Activated CD4-positive, alpha-beta memory T cell treated with anti-CD3 and anti-CD28 coated beads, Interleukin-2, amount 10 ng/mL, durations not matched to agents 7 days and 5 days (primary cell): Measurements from ENCODE around the gene RECK. TPM values are rescaled to one million over a fixed set of nuclear protein-coding genes. Genes with fewer than 3 reads are reported as not detected.

Source experiments
- CTCF ChIA-PET: fragments of 350-600 bp; sonication (Branson Sonifier 250); formaldehyde crosslinking; loops from one replicate; lab custom pipeline; 2021; ENCODE audit warnings: antibody characterized with exemption, inconsistent platforms; lab: Charles Lee
- POLR2A ChIA-PET: fragments of 350-600 bp; sonication (Branson Sonifier 250); formaldehyde crosslinking; loops from one replicate; lab custom pipeline; 2021; ENCODE audit warnings: antibody characterized with exemption; lab: Charles Lee
- DNase-seq: peaks from one replicate; pipeline ENCODE4 v3.0.0-alpha.2; 2020
- H3K27ac Mint-ChIP-seq: one replicate; pipeline ENCODE4 v1.8.0; 2021; ENCODE audit warnings: mild to moderate bottlenecking, mixed read lengths
- H3K27me3 Mint-ChIP-seq: one replicate; pipeline ENCODE4 v1.8.0; 2021; ENCODE audit warnings: mixed read lengths
- H3K36me3 Mint-ChIP-seq: one replicate; pipeline ENCODE4 v1.8.0; 2021; ENCODE audit warnings: low read depth, mixed read lengths
- H3K4me1 Mint-ChIP-seq: one replicate; pipeline ENCODE4 v1.8.0; 2021; ENCODE audit warnings: mixed read lengths
- H3K4me3 Mint-ChIP-seq: one replicate; pipeline ENCODE4 v1.8.0; 2021; ENCODE audit warnings: mild to moderate bottlenecking, mixed read lengths
- H3K9me3 Mint-ChIP-seq: one replicate; pipeline ENCODE4 v1.8.0; 2021; ENCODE audit warnings: mixed read lengths
- total RNA-seq, 2 experiments: library from RNA; stranded (reverse); gene quantifications; one replicate each; pipeline ENCODE4 v1.2.3, GENCODE V29; 2021

Gene RECK
- total RNA-seq, 2 experiments from 2014 or later = 7.4 to 8.1 TPM

DNA sequence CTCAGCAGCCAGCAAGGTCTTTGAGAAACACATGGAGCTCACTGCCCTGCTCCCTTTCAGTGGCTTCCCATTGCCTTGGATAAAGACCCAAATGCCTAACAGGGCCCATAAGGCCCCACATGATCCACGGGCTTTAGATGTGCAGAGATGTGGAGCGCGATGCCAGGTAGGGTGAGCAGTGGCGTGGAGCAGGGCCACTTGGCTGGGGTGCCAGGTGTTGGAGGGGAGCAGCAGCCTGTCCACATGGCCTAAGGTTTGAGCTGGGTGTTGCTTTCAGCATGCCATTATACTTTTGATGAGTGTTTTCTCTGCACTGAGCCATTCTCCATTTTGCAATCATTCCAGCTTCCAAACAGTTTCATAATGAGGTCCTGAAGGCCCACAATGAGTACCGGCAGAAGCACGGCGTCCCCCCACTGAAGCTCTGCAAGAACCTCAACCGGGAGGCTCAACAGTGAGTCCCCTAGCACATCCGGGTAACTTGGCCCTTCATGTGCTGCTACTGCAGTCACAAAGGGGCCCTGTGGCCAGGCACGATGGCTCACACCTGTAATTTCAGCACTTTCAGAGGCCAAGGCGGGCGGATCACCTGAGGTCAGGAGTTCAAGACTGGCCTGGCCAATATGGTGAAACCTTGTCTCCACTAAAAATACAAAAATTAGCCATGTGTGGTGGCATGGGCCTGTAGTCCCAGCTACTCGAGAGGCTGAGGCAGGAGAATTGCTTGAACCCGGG is 110.9 kb downstream of the RECK start:
- Mint-ChIP-seq H3K36me3 (peaks cover 73% of the 10 kb centered on the region), H3K27me3 (peaks cover 3% of the 10 kb centered on the region), H3K4me1 (peaks cover 94% of the 10 kb centered on the region), H3K27ac (peak overlapping the region; percentile 71), H3K9me3 (peaks cover 13% of the 10 kb centered on the region), H3K4me3 (no peak overlapping the region)
- ChIA-PET POLR2A (interaction anchor here (2.1 to 5.4 kb wide), 3 partner anchors 8 to 18 kb away, joined by 15 to 46 read pairs (median 16); partner anchors contain the start of gene GLIPR2), CTCF (interaction anchor here (1.5 kb wide), 1 partner anchor 19 kb away, joined by 10 read pairs; no protein-coding TSS in a partner anchor)
- no peak for DNase-seq

- Mint-ChIP-seq H3K27me3 (peaks cover 3% of the 10 kb centered on the region), H3K9me3 (peaks cover 13% of the 10 kb centered on the region), H3K36me3 (peaks cover 69% of the 10 kb centered on the region), H3K4me3 (no peak overlapping the region), H3K27ac (peak overlapping the region; percentile 71), H3K4me1 (peaks cover 93% of the 10 kb centered on the region)
- ChIA-PET CTCF (interaction anchor here (0.9 to 1.8 kb wide), 6 partner anchors 9 to 46 kb away, joined by 3 to 10 read pairs (median 6); partner anchors contain the start of genes CLTA and GLIPR2), POLR2A (interaction anchor here (0.8 to 5.4 kb wide), 5 partner anchors 9 to 42 kb away, joined by 3 to 46 read pairs (median 15); partner anchors contain the start of genes CLTA and GLIPR2)
- DNase-seq = peak; percentile 84
Measured at GRCh38 chr9:36148311-36149051, 111.8 kb downstream of the RECK start.

GRCh38 chr9:36149197-36149596 is 112.5 kb downstream of the RECK start:
- H3K4me1 Mint-ChIP-seq = peaks cover 89% of the 10 kb centered on the region
- H3K36me3 Mint-ChIP-seq = peaks cover 66% of the 10 kb centered on the region
- ChIA-PET CTCF (interaction anchor here (1.0 to 1.8 kb wide), 5 partner anchors 10 to 47 kb away, joined by 3 to 10 read pairs (median 9); partner anchors contain the start of gene GLIPR2), POLR2A (interaction anchor here (0.8 to 5.4 kb wide), 5 partner anchors 9 to 41 kb away, joined by 3 to 46 read pairs (median 15); partner anchors contain the start of genes CLTA and GLIPR2)
- no peak for DNase-seq
- peak overlapping the region; percentile 71 for H3K27ac Mint-ChIP-seq
- peaks cover 13% of the 10 kb centered on the region for H3K9me3 Mint-ChIP-seq
- no peak overlapping the region for H3K4me3 Mint-ChIP-seq
- peaks cover 3% of the 10 kb centered on the region for H3K27me3 Mint-ChIP-seq

DNA sequence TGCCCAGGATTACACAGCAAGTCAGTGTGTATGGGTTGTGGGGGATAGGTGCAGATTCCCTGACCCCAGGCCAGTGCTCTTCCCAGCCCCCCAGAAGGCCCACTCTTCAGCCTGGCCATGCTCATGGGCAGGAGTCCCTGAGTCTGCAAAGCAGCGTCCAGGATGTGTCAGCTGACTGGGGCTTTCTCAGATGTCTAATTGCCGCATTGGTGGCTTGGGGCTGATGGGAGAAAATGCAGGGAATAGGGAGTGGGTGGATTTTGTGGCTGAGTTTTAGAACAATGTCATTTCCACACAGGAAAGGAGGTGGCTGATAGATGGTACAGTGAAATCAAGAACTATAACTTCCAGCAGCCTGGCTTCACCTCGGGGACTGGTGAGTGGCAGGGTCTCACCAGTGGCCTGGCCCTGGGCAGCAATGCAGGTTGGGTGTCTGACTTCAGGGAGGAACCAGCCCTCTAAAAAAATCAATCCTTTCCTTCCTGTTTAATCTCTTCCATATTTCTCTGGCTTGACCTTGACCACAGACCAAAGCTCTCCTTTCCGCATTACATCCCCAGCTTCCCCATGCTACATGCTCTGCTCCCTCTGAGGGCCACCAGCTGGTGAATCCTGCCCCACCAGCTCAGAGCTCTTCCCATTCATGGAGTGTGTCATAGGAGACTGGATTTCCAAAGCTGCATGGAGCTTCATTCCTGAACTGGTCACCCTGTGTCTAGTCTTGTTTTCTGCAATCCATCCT is 114.0 kb downstream of the RECK start:
- POLR2A ChIA-PET = interaction anchor here (0.9 to 5.4 kb wide), 12 partner anchors 8 to 246 kb away, joined by 3 to 46 read pairs (median 6); partner anchors contain the start of genes CCIN, CLTA, GLIPR2 and RECK

DNA sequence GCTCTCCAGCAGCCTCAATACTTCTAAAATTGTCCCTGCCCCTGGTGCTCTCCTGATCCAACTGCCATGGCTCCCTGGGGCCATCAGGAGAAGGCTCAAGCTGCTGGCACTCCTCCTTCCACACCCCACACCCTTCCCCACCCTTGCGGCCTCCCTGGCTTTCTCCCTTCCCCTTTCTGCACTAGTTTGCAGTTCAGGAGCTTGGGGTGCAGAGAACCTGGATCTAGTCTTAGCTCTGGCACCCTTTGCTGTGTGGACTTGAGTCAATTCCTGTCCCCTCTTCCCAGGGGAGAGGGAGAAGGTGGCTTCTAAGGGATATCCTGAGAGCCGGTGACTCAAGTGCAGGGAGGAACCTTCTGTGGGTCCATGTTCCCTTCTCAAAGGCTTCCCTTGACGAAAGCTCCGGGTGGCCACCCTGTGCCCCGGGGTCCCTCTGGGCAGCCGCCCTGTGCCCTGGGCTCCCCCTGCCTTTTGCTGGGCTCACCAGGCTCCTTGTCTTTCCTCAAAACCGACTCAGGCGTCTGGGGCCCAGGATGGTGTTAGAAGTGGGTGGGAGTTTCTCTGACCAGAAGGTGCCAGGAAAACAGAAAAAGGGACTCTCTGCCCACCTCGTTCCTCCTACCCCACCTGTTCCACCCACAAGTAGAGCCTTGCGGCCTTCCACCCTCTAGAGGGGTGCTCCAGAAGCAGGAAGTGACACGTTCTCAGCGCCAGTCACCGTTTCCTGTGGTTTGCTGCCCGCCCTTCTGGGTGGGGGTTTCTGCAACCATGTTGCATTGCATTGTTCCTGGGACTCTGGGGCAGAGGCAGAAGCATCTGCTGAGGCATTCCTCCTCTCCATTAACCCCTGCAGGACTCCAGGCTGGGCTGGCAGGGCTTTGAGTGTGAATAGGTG is 114.8 kb downstream of the RECK start:
- Mint-ChIP-seq H3K27me3 (no peaks in the 10 kb centered on the region), H3K36me3 (peaks cover 59% of the 10 kb centered on the region), H3K4me3 (peak overlapping the region; percentile 74), H3K27ac (peak overlapping the region; percentile 94), H3K4me1 (peaks cover 73% of the 10 kb centered on the region), H3K9me3 (peaks cover 2% of the 10 kb centered on the region)
- ChIA-PET POLR2A (interaction anchor here (0.9 to 5.4 kb wide), 15 partner anchors 8 to 245 kb away, joined by 3 to 46 read pairs (median 5); partner anchors contain the start of genes CCIN, CLTA, GLIPR2 and RECK), CTCF (interaction anchor here (1.2 to 3.3 kb wide), 7 partner anchors 14 to 49 kb away, joined by 3 to 30 read pairs (median 7); partner anchors contain the start of genes CLTA and GLIPR2)
- peak; percentile 93 for DNase-seq

More for the DNA sequence above, 114.0 kb downstream of the RECK start:
- Mint-ChIP-seq H3K4me3 (peak overlapping the region; percentile 74), H3K4me1 (peaks cover 80% of the 10 kb centered on the region), H3K9me3 (peaks cover 8% of the 10 kb centered on the region), H3K27me3 (no peaks in the 10 kb centered on the region), H3K36me3 (peaks cover 63% of the 10 kb centered on the region), H3K27ac (peak overlapping the region; percentile 94)
- CTCF ChIA-PET = interaction anchor here (1.2 to 3.3 kb wide), 5 partner anchors 14 to 48 kb away, joined by 3 to 30 read pairs (median 9); partner anchors contain the start of genes CLTA and GLIPR2
- DNase-seq = no peak

GRCh38 chr9:36152741-36153438 is 116.2 kb downstream of the RECK start:
- Mint-ChIP-seq H3K9me3 (peaks cover 4% of the 10 kb centered on the region), H3K27me3 (no peaks in the 10 kb centered on the region), H3K4me1 (peaks cover 62% of the 10 kb centered on the region), H3K4me3 (no peak overlapping the region), H3K27ac (peak overlapping the region; percentile 94), H3K36me3 (peaks cover 53% of the 10 kb centered on the region)
- ChIA-PET POLR2A (interaction anchor here (0.9 to 5.4 kb wide), 9 partner anchors 8 to 52 kb away, joined by 4 to 46 read pairs (median 10); partner anchors contain the start of genes CLTA and GLIPR2), CTCF (interaction anchor here (0.7 to 3.3 kb wide), 8 partner anchors 9 to 260 kb away, joined by 3 to 30 read pairs (median 6); partner anchors contain the start of genes CLTA and GLIPR2)
- no peak for DNase-seq

GRCh38 chr9:36153746-36154145 is 117.0 kb downstream of the RECK start:
- Mint-ChIP-seq H3K9me3 (peaks cover 9% of the 10 kb centered on the region), H3K27ac (no peak overlapping the region), H3K36me3 (peaks cover 59% of the 10 kb centered on the region), H3K4me3 (no peak overlapping the region), H3K27me3 (no peaks in the 10 kb centered on the region), H3K4me1 (peaks cover 58% of the 10 kb centered on the region)
- POLR2A ChIA-PET = interaction anchor here (3.0 kb wide), 1 partner anchor 17 kb away, joined by 9 read pairs; the partner anchor contains the start of gene GLIPR2
- no peak for DNase-seq
- CTCF ChIA-PET = interaction anchor here (1.0 kb wide), 1 partner anchor 10 kb away, joined by 3 read pairs; no protein-coding TSS in a partner anchor

GRCh38 chr9:36154331-36154952 is 117.7 kb downstream of the RECK start:
- Mint-ChIP-seq H3K36me3 (peaks cover 66% of the 10 kb centered on the region), H3K4me1 (peaks cover 53% of the 10 kb centered on the region), H3K9me3 (peaks cover 9% of the 10 kb centered on the region), H3K27ac (no peak overlapping the region), H3K4me3 (no peak overlapping the region), H3K27me3 (no peaks in the 10 kb centered on the region)
- ChIA-PET CTCF (interaction anchor here (1.8 kb wide), 2 partner anchors 10 to 18 kb away, joined by 6 to 10 read pairs; partner anchors contain the start of gene GLIPR2), POLR2A (interaction anchor here (1.2 to 3.0 kb wide), 4 partner anchors 10 to 18 kb away, joined by 3 to 10 read pairs (median 8); partner anchors contain the start of gene GLIPR2)
- no peak for DNase-seq

GRCh38 chr9:36156116-36156515 is 119.4 kb downstream of the RECK start:
- Mint-ChIP-seq H3K27me3 (no peaks in the 10 kb centered on the region), H3K36me3 (peaks cover 62% of the 10 kb centered on the region), H3K4me3 (no peak overlapping the region), H3K4me1 (peaks cover 36% of the 10 kb centered on the region), H3K9me3 (peaks cover 9% of the 10 kb centered on the region), H3K27ac (no peak overlapping the region)
- ChIA-PET CTCF (interaction anchor here (0.7 to 1.6 kb wide), 3 partner anchors 10 to 56 kb away, joined by 3 to 6 read pairs (median 4); no protein-coding TSS in a partner anchor), POLR2A (interaction anchor here (2.1 to 3.0 kb wide), 3 partner anchors 12 to 20 kb away, joined by 6 to 10 read pairs (median 9); partner anchors contain the start of gene GLIPR2)
- DNase-seq = no peak

GRCh38 chr9:36158122-36158521 is 121.4 kb downstream of the RECK start:
- ChIA-PET POLR2A (no interaction called here), CTCF (interaction anchor here (1.6 to 1.7 kb wide), 2 partner anchors 8 to 14 kb away, joined by 4 to 8 read pairs; no protein-coding TSS in a partner anchor)
- peaks cover 53% of the 10 kb centered on the region for H3K36me3 Mint-ChIP-seq
- no peak overlapping the region for H3K4me3 Mint-ChIP-seq
- H3K27ac Mint-ChIP-seq = no peak overlapping the region
- peaks cover 19% of the 10 kb centered on the region for H3K4me1 Mint-ChIP-seq
- DNase-seq = no peak
- no peaks in the 10 kb centered on the region for H3K27me3 Mint-ChIP-seq
- peaks cover 9% of the 10 kb centered on the region for H3K9me3 Mint-ChIP-seq
